Hippocampal formation (tissue), 2 donors: ENCODE results near the gene HOXD12.
A peak's percentile ranks its signal among the peaks of the same experiment; 100 is the strongest.

ENCODE experiments used
- DNase-seq, 2 donors: peaks; one replicate each; lab custom pipeline; 2025; lab: John Stamatoyannopoulos, UW

Gene HOXD12

DNA sequence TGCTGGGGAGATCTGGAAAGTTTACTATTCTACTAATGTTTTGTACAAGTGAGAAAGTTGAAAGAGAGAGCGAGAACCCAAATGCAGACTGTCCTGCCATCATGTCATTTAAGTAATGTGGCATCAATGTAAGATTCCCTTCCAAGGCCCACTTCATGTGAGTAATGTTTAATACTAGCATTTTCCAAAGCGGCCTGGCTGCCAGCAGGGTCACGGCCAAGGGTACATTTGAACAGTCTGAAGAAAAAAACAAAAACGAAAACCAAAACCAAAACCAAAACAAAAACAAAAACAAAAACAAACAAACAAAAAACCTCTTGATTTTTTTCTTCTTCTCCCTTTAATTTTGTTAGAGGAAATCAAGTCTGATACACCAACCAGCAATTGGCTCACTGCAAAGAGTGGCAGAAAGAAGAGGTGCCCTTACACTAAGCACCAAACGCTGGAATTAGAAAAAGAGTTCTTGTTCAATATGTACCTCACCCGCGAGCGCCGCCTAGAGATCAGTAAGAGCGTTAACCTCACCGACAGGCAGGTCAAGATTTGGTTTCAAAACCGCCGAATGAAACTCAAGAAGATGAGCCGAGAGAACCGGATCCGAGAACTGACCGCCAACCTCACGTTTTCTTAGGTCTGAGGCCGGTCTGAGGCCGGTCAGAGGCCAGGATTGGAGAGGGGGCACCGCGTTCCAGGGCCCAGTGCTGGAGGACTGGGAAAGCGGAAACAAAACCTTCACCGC lies 19.2 kb downstream of the HOXD12 start:
- no peak for DNase-seq

DNA sequence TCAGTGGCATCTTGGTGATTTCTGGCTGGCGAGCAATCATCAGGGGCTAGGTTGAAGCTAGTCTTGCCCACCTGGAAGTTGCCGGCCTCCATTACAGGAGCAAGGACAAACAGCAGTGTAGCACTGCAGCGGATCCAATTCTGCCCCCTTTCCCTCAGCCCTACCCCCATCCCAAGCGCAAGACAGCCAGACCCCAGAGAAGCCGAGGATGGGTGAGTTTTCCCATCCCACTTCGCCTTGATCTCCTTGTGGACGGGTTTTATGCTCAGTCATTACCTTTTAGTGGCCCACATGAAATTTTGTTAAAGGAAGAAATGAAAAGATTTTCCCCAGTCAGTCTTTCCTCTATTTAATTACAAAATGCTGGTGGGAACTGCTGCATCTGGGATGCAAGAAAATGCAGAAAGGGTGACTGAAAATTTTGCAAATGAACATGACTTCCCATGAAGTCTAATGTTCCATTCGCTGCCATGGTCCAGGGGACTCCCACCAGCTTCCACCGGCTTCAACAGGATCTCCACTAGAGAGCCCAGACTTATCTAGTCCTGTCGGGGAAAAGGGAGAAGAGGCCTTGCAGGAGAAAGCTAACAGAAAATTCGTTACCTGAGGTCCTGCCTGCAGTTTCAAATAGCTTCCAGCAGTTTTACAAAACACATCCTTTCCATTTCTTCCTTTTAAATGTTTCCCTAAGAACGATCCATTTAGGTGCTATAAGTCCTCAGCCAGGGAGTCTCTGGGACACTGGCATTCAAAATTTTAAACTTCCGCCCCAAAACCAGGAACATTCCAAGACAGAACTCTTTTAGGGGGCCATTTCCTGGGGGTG lies 21.0 kb downstream of the HOXD12 start:
- DNase-seq = no peak

GRCh38 chr2:176121190-176122051 lies 21.8 kb downstream of the HOXD12 start:
- DNase-seq = no peak

- DNase-seq = no peak
Observed at GRCh38 chr2:176122052-176122682, 22.6 kb downstream of the HOXD12 start.

DNA sequence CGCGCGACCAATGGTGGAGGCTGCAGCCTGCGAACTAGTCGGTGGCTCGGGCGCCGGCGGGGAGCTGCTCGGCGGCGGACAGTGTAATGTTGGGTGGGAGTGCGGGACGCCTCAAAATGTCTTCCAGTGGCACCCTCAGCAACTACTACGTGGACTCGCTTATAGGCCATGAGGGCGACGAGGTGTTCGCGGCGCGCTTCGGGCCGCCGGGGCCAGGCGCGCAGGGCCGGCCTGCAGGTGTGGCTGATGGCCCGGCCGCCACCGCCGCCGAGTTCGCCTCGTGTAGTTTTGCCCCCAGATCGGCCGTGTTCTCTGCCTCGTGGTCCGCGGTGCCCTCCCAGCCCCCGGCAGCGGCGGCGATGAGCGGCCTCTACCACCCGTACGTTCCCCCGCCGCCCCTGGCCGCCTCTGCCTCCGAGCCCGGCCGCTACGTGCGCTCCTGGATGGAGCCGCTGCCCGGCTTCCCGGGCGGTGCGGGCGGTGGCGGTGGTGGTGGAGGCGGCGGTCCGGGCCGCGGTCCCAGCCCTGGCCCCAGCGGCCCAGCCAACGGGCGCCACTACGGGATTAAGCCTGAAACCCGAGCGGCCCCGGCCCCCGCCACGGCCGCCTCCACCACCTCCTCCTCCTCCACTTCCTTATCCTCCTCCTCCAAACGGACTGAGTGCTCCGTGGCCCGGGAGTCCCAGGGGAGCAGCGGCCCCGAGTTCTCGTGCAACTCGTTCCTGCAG lies 23.3 kb downstream of the HOXD12 start, which contains the start of gene HOXD9:
TSS of gene HOXD9 (plus strand) at position 37 of the 728 bp plus-strand sequence. CDS start at position 87, 50 bp downstream.
- no peak for DNase-seq

- DNase-seq = no peak
Observed at GRCh38 chr2:176123411-176124109, 24.0 kb downstream of the HOXD12 start.

DNA sequence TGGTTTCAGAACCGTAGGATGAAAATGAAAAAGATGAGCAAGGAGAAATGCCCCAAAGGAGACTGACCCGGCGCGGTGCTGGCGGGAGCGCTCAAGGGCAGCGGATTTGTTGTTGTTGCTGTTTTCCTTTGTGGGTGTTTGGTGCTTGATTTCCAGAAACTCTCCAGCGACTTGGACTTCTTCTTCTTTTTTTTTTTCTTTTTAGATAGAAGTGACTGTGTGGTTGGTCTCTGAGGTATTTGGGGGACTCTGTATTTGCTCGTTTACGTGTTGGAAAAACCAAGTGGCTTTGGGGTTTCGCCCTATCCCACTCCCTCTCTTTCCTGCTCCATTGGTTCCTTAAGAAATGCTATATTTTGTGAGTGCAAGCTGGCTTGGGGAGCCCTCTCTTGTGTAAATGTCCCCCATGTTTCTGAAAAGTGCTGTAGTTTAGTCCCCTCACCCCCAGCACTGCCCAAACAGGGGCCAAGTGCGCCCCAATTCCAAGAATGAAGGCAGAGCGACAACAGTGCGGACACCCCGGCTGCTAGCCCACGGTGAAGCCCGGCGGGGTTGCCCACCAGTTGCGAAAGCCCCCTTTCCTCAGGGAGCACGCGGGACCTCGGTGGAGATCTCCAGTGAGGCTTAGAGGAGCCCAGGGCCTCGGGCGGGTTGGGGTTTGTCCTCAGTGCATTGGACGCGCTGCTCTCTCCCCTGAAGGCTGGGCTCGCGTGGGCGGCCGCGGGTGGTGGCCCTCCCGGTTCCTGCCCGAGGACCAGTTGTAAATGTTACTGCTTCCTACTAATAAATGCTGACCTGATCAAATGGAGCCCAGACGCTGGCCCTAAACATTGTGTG lies 24.7 kb downstream of the HOXD12 start:
- DNase-seq = no peak

DNA sequence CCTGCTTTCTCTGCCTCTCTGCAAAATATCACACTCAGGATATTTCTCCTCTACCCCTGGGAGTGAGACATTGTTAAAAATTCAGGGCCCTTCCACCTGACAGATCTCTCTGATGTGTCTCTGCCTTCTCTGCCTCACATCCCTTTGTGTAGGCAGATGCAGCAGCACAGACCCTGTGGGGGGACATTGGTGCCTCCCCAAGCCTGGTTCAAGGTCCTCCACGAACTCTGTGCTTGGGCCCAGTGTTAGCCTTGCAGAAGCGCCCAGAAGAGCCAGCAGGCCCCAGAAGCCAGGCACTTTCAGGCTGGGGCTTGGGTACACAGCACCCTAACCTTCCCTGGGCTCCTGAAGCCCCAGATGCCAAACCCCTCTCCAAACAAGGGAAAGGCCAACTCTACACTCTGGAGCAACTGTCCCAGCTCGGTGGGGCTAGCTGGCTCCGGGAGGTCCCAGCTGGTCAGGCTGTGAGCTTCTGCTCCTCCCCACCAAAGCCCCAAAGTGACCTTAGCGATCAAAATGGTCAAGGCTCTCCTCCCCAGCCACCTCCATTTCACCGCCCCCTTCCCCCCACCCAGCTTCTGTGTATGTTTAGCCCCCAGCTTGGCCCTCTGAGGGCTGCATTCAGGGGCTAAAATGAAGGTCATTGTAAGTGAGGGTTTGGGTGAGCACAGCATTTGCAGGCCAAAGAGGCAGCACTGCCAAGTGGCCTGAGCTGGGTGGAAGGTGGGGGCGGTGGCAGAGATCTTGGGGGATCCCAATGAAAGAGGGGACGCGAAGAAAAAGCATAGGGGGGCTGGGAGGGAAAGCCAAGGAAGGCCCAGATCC lies 25.6 kb downstream of the HOXD12 start:
- no peak for DNase-seq

- no peak for DNase-seq
Observed at GRCh38 chr2:176125772-176126054, 26.1 kb downstream of the HOXD12 start.

GRCh38 chr2:176126929-176127773 lies 27.6 kb downstream of the HOXD12 start:
- DNase-seq = peak; percentile 40 to 42

DNA sequence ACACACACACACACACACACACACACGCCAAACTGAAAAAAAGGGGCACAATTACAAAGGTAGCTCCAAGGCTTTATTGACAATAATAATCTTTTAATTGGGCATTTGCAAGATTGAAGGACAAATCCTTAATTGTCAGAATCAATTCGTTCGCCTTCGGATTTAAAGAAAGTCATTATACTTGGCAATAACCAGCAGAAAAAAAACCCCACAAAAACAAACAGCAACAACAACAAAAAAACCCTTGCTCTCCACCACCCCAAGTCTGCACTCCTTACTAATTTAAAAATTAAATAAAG lies 28.1 kb downstream of the HOXD12 start:
- DNase-seq = no peak

- no peak for DNase-seq
Observed at GRCh38 chr2:176128172-176128981, 28.8 kb downstream of the HOXD12 start.

GRCh38 chr2:176128982-176129796 lies 29.6 kb downstream of the HOXD12 start, which contains the start of gene HOXD8:
HOXD8 (plus strand) TSS chr2:176129705; CDS start chr2:176130367, 662 bp downstream.
- no peak for DNase-seq

- DNase-seq = no peak
Observed at GRCh38 chr2:176129813-176130146, 30.2 kb downstream of the HOXD12 start.

- no peak for DNase-seq
Observed at GRCh38 chr2:176130147-176130956, 30.8 kb downstream of the HOXD12 start.
